Upper lobe of left lung (tissue), 6 donors: ENCODE results near the gene SDS. TPM values are rescaled to one million over a fixed set of nuclear protein-coding genes. Genes with fewer than 3 reads are reported as not detected.

Experiments
- ATAC-seq, 2 donors: fragments of 200-7000 bp; cut with Tn5 transposase; one replicate each; pipeline ENCODE4 v1.9.1; 2022; ENCODE audit warnings: mild to moderate bottlenecking in 2 of 2, moderate library complexity in 2 of 2; ENCODE audit not compliant: low FRiP score in 2 of 2
- DNase-seq, 2 donors: peaks; one replicate each; pipeline ENCODE4 v3.0.0-alpha.2; 2019 to 2020
- H3K27ac ChIP-seq, 4 donors: fragments of 200-600 bp; sonication (generic); one replicate each; pipeline ENCODE4 v1.5.1; 2016 to 2019
- H3K27me3 ChIP-seq, 4 donors: fragments of 200-600 bp; sonication (generic); one replicate each; pipeline ENCODE4 v1.5.1; 2017 to 2019
- H3K36me3 ChIP-seq, 4 donors: fragments of 200-600 bp; sonication (generic); one replicate each; pipeline ENCODE4 v1.5.1; 2016 to 2019
- H3K4me1 ChIP-seq, 4 donors: fragments of 200-600 bp; sonication (generic); one replicate each; pipeline ENCODE4 v1.5.1; 2018 to 2019
- H3K4me3 ChIP-seq, 4 donors: fragments of 200-600 bp; sonication (generic); one replicate each; pipeline ENCODE4 v1.5.1; 2017 to 2019; ENCODE audit warnings: mild to moderate bottlenecking in 2 of 4, moderate library complexity in 1 of 4
- H3K9me3 ChIP-seq, 4 donors: fragments of 200-600 bp; sonication (generic); one replicate each; pipeline ENCODE4 v1.5.1; 2018 to 2019
- CTCF ChIP-seq, 6 experiments: fragments of 450-650 bp in 4 of 6; fragments of 200-600 bp in 2 of 6; sonication (generic) in 2 of 6; IDR thresholded peaks; one replicate each; pipeline ENCODE4 v1.5.1; 2016 to 2019; ENCODE audit warnings: antibody characterized with exemption in 6 of 6
- EP300 ChIP-seq, 4 donors: sonication (generic); formaldehyde crosslinking; IDR thresholded peaks; one replicate each; pipeline ENCODE4 v1.5.1; 2017; ENCODE audit warnings: antibody characterized with exemption in 4 of 4, control low read depth in 2 of 4
- POLR2A ChIP-seq, 4 donors: fragments of 450-650 bp; IDR thresholded peaks; one replicate each; pipeline ENCODE4 v1.5.1; 2016 to 2017; ENCODE audit warnings: antibody characterized with exemption in 4 of 4, mild to moderate bottlenecking in 2 of 4
- POLR2AphosphoS5 ChIP-seq, 2 donors: sonication (generic); formaldehyde crosslinking; IDR thresholded peaks; one replicate each; pipeline ENCODE4 v1.5.1; 2017; ENCODE audit warnings: antibody characterized with exemption in 2 of 2
- WGBS, 2 donors: methylation state at CpG; one replicate each; pipeline ENCODE4 v1.1.5; 2017 to 2018; 5-methylcytosine and 5-hydroxymethylcytosine counted together
- total RNA-seq, 6 donors: library from RNA; depleted of rRNA in 4 of 6; stranded (reverse); fragments of >200 nt in 4 of 6; gene quantifications; one replicate each; pipeline versions ENCODE4 v1.1.0 to v1.2.1, GENCODE V29; 2016 to 2021
- donor health status: DM: no; HTN: no; CAD: no; lungs with moderate emphysema.
- donor health status: DM: no; HTN: yes; CAD: no; lungs with severe emphysema.

SDS gene
- total RNA-seq, 6 donors from 2014 or later: 1.00 to 4.0 (median 2.4) TPM

- H3K9me3 ChIP-seq: no peaks in the 10 kb centered on the region
- no peak for DNase-seq
- no peak for ATAC-seq
- 96 to 98% methylated on average over 4 of the region's 4 CpGs for WGBS, 2 donors
- TF ChIP-seq POLR2A (IDR thresholded peaks at IDR 0.05) (no peak), CTCF (IDR thresholded peaks at IDR 0.05) (no peak), POLR2AphosphoS5 (IDR thresholded peaks at IDR 0.05) (no peak), EP300 (IDR thresholded peaks at IDR 0.05) (no peak)
- H3K27me3 ChIP-seq: no peaks in the 10 kb centered on the region
- no peak overlapping the region for H3K4me3 ChIP-seq
- H3K4me1 ChIP-seq: no peaks in the 10 kb centered on the region
- H3K36me3 ChIP-seq: peaks cover 0 to 76% (median 40%) of the 10 kb centered on the region in 4 donors
- no peak overlapping the region for H3K27ac ChIP-seq
Observed at GRCh38 chr12:113382206-113382605, 21.5 kb downstream of the SDS start.

GRCh38 chr12:113381220-113381619 lies 22.5 kb downstream of the SDS start:
- no peak for DNase-seq
- Histone ChIP-seq H3K36me3 (peaks cover 0 to 76% (median 38%) of the 10 kb centered on the region in 4 donors), H3K9me3 (no peaks in the 10 kb centered on the region), H3K4me1 (no peaks in the 10 kb centered on the region), H3K4me3 (no peak overlapping the region), H3K27ac (no peak overlapping the region), H3K27me3 (no peaks in the 10 kb centered on the region)
- ATAC-seq: no peak
- no peak for TF ChIP-seq CTCF (IDR thresholded peaks at IDR 0.05)
- TF ChIP-seq POLR2AphosphoS5 (IDR thresholded peaks at IDR 0.05): no peak
- TF ChIP-seq EP300 (IDR thresholded peaks at IDR 0.05): no peak
- no peak for TF ChIP-seq POLR2A (IDR thresholded peaks at IDR 0.05)
- WGBS, 2 donors: 87 to 89% methylated on average over 11 of the region's 11 CpGs

- no peaks in the 10 kb centered on the region for H3K27me3 ChIP-seq
- no peak overlapping the region for H3K27ac ChIP-seq
- H3K36me3 ChIP-seq: peaks cover 3 to 73% (median 39%) of the 10 kb centered on the region in 4 donors
- H3K4me3 ChIP-seq: no peak overlapping the region
- no peaks in the 10 kb centered on the region for H3K9me3 ChIP-seq
- H3K4me1 ChIP-seq: no peaks in the 10 kb centered on the region
- whole genome bisulfite sequencing, 2 donors: 84 to 94% methylated on average over 3 of the region's 3 CpGs
- ATAC-seq (no peak), DNase-seq (no peak)
- no peak for TF ChIP-seq CTCF (IDR thresholded peaks at IDR 0.05)
- TF ChIP-seq POLR2A (IDR thresholded peaks at IDR 0.05): no peak
- no peak for TF ChIP-seq EP300 (IDR thresholded peaks at IDR 0.05)
- TF ChIP-seq POLR2AphosphoS5 (IDR thresholded peaks at IDR 0.05): no peak
Observed at GRCh38 chr12:113378291-113378690, 25.4 kb downstream of the SDS start.

GRCh38 chr12:113374823-113375428 lies 28.8 kb downstream of the SDS start:
- Histone ChIP-seq H3K4me1 (no peaks in the 10 kb centered on the region), H3K9me3 (no peaks in the 10 kb centered on the region), H3K36me3 (peaks cover 3 to 68% (median 33%) of the 10 kb centered on the region in 4 donors), H3K4me3 (no peak overlapping the region), H3K27me3 (no peaks in the 10 kb centered on the region), H3K27ac (no peak overlapping the region)
- ATAC-seq (no peak), DNase-seq (no peak)
- TF ChIP-seq POLR2AphosphoS5 (IDR thresholded peaks at IDR 0.05) (no peak), EP300 (IDR thresholded peaks at IDR 0.05) (no peak), POLR2A (IDR thresholded peaks at IDR 0.05) (no peak), CTCF (IDR thresholded peaks at IDR 0.05) (no peak)
- WGBS, 2 donors: 92 to 94% methylated on average over 3 to 4 of the region's 4 CpGs

GRCh38 chr12:113373969-113374368 lies 29.7 kb downstream of the SDS start:
- 75 to 82% methylated on average over 3 of the region's 3 CpGs for WGBS, 2 donors
- TF ChIP-seq EP300 (IDR thresholded peaks at IDR 0.05): no peak
- no peak for TF ChIP-seq CTCF (IDR thresholded peaks at IDR 0.05)
- TF ChIP-seq POLR2A (IDR thresholded peaks at IDR 0.05): no peak
- TF ChIP-seq POLR2AphosphoS5 (IDR thresholded peaks at IDR 0.05): no peak
- peaks cover 3 to 61% (median 33%) of the 10 kb centered on the region in 4 donors for H3K36me3 ChIP-seq
- H3K4me3 ChIP-seq: no peak overlapping the region
- H3K27me3 ChIP-seq: no peaks in the 10 kb centered on the region
- no peak overlapping the region for H3K27ac ChIP-seq
- ATAC-seq: no peak
- no peaks in the 10 kb centered on the region for H3K9me3 ChIP-seq
- DNase-seq: no peak
- no peaks in the 10 kb centered on the region for H3K4me1 ChIP-seq
